Natural killer cell treated with Interleukin-12 subunit alpha and Interleukin-12 subunit beta and Interleukin-15 and Interleukin-18, amount 100 ng/mL, for 72 hours (primary cell): ENCODE data around the gene PRMT3. TPM values are rescaled to one million over a fixed set of nuclear protein-coding genes. Genes with fewer than 3 reads are reported as not detected.

Experiments
- ATAC-seq, 2 donors: fragments of 150-1000 bp; cut with Tn5 transposase in 1 of 2; sonication (Bioruptor Pico), chemical (Tn5 transposase) in 1 of 2; 2 replicates each; pipeline ENCODE4 v1.10.0; 2021
- DNase-seq: peaks from one replicate; pipeline ENCODE4 v3.0.0; 2022; ENCODE audit warnings: low spot score
- H3K27ac Mint-ChIP-seq, 2 donors: 1 replicate in 1 of 2; 2 replicates in 1 of 2; pipeline ENCODE4 v1.8.0; 2022; ENCODE audit warnings: mixed read lengths in 2 of 2, mild to moderate bottlenecking in 1 of 2, moderate library complexity in 1 of 2
- H3K27me3 Mint-ChIP-seq, 2 donors: 1 replicate in 1 of 2; 2 replicates in 1 of 2; pipeline ENCODE4 v1.8.0; 2022; ENCODE audit warnings: mixed read lengths in 2 of 2
- H3K36me3 Mint-ChIP-seq: one replicate; pipeline ENCODE4 v1.8.0; 2022; ENCODE audit warnings: mixed read lengths
- H3K4me1 Mint-ChIP-seq, 2 donors: 1 replicate in 1 of 2; 2 replicates in 1 of 2; pipeline ENCODE4 v1.8.0; 2022; ENCODE audit warnings: low read depth in 2 of 2, mixed read lengths in 2 of 2, mild to moderate bottlenecking in 1 of 2
- H3K4me3 Mint-ChIP-seq: one replicate; pipeline ENCODE4 v1.8.0; 2022; ENCODE audit warnings: mixed read lengths
- H3K9me3 Mint-ChIP-seq: 2 replicates; pipeline ENCODE4 v1.8.0; 2022; ENCODE audit warnings: mixed read lengths
- total RNA-seq, 2 donors: library from RNA; stranded (reverse); gene quantifications; one replicate each; pipeline ENCODE4 v1.2.3, GENCODE V29; 2022

The PRMT3 gene
- total RNA-seq, 2 donors from 2014 or later: 19.3 to 42.8 TPM

DNA sequence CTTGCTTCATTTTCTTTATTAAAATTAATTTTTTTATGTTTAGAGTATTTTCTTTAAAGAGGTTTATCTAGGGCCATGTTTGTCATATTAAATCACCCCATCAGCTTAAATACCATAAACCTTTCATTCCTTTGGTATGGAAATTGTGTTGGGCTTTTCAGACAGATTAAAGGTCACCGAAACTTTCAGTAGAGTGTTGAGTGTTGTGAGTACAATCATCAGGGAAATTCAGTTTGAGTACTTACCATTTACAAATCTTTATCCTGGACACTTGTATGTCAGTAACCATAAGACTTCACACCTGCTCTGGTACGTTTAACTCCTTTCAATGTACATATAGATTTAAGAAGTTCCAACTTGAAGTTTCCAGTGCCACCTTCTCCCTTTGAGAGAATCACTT, 12.0 kb downstream of the PRMT3 start:
- Mint-ChIP-seq H3K9me3 (no peaks in the 10 kb centered on the region), H3K4me1 (peaks cover 3 to 4% of the 10 kb centered on the region in 2 donors), H3K36me3 (peaks cover 22% of the 10 kb centered on the region), H3K27ac (no peak overlapping the region), H3K4me3 (no peak overlapping the region), H3K27me3 (no peaks in the 10 kb centered on the region)
- no peak for ATAC-seq
- DNase-seq: no peak

DNA sequence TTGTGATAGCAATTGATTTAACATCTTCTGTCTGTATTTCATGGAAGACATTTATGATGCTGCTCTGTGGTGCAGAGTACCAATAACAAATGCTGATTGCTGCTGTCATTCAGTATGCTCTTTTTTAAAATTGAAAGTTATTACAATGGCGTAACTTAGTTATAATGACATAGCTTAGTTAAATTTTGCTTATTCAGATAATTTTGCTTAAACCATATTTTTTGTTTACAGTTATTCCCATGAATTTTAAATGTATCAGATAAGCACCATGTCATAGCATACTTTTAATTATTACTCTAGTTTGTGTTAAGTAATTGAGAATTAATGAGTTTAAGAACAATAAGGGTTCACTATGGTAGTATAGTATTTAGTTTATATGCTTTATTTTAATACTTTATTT, 15.5 kb downstream of the PRMT3 start:
- H3K27ac Mint-ChIP-seq: no peak overlapping the region
- no peak for ATAC-seq
- no peak for DNase-seq
- no peaks in the 10 kb centered on the region for H3K9me3 Mint-ChIP-seq
- H3K4me3 Mint-ChIP-seq: no peak overlapping the region
- peaks cover 31% of the 10 kb centered on the region for H3K36me3 Mint-ChIP-seq
- no peaks in the 10 kb centered on the region for H3K27me3 Mint-ChIP-seq
- H3K4me1 Mint-ChIP-seq: no peaks in the 10 kb centered on the region

DNA sequence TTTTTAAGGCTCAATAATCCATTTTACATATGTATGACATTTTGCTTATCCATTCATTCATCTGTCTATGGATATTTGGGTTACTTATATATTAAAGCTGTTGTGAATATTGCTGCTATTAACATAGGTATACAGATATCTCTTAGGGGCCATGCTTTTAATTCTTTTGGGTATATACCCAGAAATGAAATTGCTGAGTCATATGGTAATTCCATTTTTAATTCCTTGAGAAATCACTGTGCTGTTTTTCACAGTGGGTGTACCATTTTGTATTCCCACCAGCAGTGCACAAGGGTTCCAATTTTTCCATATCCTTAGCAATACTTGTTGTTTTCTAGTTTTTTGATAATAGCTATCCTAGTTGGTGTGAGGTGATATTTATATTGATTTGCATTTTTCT, 19.0 kb downstream of the PRMT3 start:
- DNase-seq (no peak), ATAC-seq (no peak)
- Mint-ChIP-seq H3K36me3 (peaks cover 30% of the 10 kb centered on the region), H3K4me1 (no peaks in the 10 kb centered on the region), H3K9me3 (no peaks in the 10 kb centered on the region), H3K27me3 (no peaks in the 10 kb centered on the region), H3K4me3 (no peak overlapping the region), H3K27ac (no peak overlapping the region)

DNA sequence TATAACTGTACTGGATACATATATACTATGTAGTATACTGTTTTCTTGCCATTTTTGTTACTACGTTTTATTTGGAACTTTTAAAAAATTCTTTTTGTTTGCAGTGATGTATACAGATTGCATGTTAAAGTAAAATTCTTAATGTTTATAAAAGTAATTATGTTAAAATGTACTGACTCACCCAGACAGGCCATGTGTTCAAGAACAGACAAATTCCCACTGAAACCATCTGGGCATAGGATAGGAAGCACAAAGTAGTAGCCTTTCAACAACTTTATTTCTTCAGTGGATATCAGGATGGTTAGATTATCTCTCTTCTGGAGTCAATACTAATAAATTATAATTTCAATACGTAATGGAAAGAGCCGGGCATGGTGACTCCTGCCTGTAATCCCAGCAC, 19.8 kb downstream of the PRMT3 start:
- Mint-ChIP-seq H3K36me3 (peaks cover 34% of the 10 kb centered on the region), H3K27ac (no peak overlapping the region), H3K9me3 (no peaks in the 10 kb centered on the region), H3K4me3 (no peak overlapping the region), H3K4me1 (no peaks in the 10 kb centered on the region), H3K27me3 (no peaks in the 10 kb centered on the region)
- ATAC-seq: no peak
- no peak for DNase-seq

DNA sequence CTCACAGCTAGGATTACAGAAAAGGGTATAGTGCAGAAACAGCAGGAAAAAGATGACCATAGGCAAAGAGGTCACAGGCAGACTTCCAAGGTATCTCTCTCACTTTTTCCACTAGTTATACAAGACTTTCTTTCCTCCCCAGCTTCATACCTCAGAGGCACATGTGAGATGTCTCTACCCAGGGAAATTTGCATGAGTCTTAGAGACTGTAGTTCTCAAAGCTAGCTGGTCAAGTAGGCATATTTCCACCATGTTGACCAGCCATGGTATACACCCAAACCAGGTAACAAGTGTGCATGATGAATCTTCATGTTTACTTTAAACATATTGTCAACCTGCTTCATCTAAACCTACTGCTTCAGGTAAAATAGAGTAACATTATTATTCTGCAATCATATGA, 27.9 kb downstream of the PRMT3 start:
- Mint-ChIP-seq H3K27me3 (no peaks in the 10 kb centered on the region), H3K9me3 (no peaks in the 10 kb centered on the region), H3K36me3 (peaks cover 24% of the 10 kb centered on the region), H3K4me3 (no peak overlapping the region), H3K4me1 (peaks cover 3 to 8% of the 10 kb centered on the region in 2 donors), H3K27ac (no peak overlapping the region)
- no peak for ATAC-seq
- DNase-seq: no peak

DNA sequence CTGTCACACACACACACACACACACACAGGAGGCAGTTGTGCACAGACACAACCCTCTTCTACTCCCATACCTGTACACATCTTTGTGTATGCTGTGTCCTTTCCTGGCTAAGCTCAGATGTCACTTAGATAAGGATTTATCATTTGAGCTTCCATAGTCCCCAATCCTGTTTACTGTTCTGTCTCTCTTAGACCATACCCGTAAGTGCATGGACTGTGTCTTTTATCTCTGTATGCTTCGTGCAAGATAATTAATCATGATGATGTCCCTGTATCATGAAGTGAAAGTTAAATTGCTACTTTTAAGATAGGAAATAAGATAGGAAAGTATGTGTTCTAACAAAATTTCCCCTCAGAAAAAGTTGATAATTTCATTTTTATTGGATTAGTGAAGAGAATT, 30.3 kb downstream of the PRMT3 start:
- Mint-ChIP-seq H3K4me3 (no peak overlapping the region), H3K9me3 (no peaks in the 10 kb centered on the region), H3K36me3 (peaks cover 20% of the 10 kb centered on the region), H3K27me3 (no peaks in the 10 kb centered on the region), H3K27ac (no peak overlapping the region), H3K4me1 (peaks cover 3 to 8% of the 10 kb centered on the region in 2 donors)
- ATAC-seq: no peak
- no peak for DNase-seq

DNA sequence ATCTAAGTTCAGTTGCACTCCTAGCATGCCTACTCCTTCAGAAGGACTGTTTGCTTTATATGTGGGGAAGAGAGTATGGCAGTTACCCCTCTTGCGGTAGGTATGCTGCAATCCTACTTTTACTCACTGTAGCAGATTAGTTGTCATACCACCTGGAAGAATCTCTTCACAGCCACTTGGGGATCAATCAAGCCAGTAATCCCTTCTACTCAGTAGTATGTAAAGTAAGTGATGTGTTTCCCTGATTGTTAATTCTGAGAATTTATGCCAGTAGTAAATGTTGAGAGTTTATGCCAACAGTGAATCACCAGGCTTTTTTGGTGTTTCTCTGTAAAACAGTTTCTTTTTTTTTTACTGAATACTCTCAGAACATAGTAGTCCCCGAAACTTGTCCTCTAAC, 34.4 kb downstream of the PRMT3 start:
- DNase-seq (no peak), ATAC-seq (peak in 1 of 2 donors; percentile 51)
- H3K36me3 Mint-ChIP-seq: peaks cover 9% of the 10 kb centered on the region
- peaks cover 3 to 8% of the 10 kb centered on the region in 2 donors for H3K4me1 Mint-ChIP-seq
- H3K27ac Mint-ChIP-seq: no peak overlapping the region
- no peaks in the 10 kb centered on the region for H3K9me3 Mint-ChIP-seq
- no peak overlapping the region for H3K4me3 Mint-ChIP-seq
- no peaks in the 10 kb centered on the region for H3K27me3 Mint-ChIP-seq

DNA sequence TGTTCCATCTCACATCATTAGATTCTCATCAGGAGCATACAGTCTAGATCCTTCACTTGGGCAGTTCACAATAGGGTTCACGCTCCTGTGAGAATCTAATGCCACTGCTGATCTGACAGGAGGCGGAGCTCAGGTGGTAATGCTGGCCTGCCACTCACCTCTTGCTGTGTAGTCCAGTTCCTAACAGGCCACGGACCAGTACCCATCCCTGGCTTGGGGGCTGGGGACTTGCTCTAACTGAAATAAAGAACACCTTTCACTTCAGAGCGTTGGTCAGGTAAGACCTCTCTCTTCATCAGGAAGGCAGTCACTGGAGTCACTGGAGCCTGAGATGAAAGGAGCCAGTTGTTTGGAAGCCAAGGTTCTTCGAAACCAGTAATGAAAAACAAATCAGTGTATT, 41.7 kb downstream of the PRMT3 start:
- DNase-seq (no peak), ATAC-seq (no peak)
- H3K4me1 Mint-ChIP-seq: peaks cover 0 to 2% of the 10 kb centered on the region in 2 donors
- peak overlapping the region in 1 of 2 donors; percentile 70 for H3K27ac Mint-ChIP-seq
- no peaks in the 10 kb centered on the region for H3K36me3 Mint-ChIP-seq
- H3K9me3 Mint-ChIP-seq: no peaks in the 10 kb centered on the region
- no peaks in the 10 kb centered on the region for H3K27me3 Mint-ChIP-seq
- no peak overlapping the region for H3K4me3 Mint-ChIP-seq

DNA sequence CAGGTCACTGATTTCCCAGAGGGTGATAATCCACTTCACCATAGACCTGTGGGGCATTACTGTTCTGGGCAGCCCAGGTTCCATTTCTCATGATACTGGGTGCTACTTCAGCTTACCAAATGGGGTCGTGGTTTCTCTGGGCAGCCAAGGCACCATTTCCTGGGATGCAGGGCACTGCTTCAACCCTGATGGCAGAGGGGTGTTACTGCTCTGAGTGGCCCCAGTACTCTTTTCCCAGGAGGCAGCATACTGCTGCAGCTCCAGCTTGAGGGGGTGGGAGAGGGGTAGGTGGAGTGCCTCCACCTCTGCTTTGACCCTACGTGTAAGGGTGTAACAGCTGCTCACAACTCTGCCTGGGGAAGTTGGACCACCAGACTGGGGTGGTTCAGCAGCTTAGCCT, 51.1 kb downstream of the PRMT3 start:
- no peak overlapping the region for H3K4me3 Mint-ChIP-seq
- no peaks in the 10 kb centered on the region for H3K9me3 Mint-ChIP-seq
- H3K4me1 Mint-ChIP-seq: peaks cover 4 to 13% of the 10 kb centered on the region in 2 donors
- DNase-seq: no peak
- peaks cover 12% of the 10 kb centered on the region for H3K36me3 Mint-ChIP-seq
- H3K27ac Mint-ChIP-seq: no peak overlapping the region
- H3K27me3 Mint-ChIP-seq: no peaks in the 10 kb centered on the region
- ATAC-seq: peak in 1 of 2 donors; percentile 33

DNA sequence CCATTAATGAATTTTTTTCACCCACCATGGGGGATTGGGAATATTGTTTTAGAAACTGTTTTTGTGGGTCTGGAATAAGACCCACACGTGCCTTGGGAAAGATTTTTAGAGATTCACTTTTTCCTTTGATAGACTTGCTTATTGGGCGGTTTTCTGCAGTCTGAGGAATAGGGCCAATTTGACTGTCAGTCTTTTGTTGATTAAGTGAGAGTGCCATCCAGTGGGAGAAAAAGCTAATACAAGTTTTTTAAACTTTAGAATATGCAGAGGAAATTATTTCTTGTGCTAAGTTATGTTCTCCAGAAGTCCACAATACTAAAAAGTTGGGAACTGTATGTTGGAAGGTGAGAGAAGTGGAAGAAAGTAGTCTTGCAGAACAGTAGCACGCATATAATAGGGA, 56.1 kb downstream of the PRMT3 start:
- H3K4me1 Mint-ChIP-seq: peaks cover 0 to 4% of the 10 kb centered on the region in 2 donors
- H3K9me3 Mint-ChIP-seq: no peaks in the 10 kb centered on the region
- no peaks in the 10 kb centered on the region for H3K27me3 Mint-ChIP-seq
- no peaks in the 10 kb centered on the region for H3K36me3 Mint-ChIP-seq
- DNase-seq (no peak), ATAC-seq (no peak)
- no peak overlapping the region for H3K4me3 Mint-ChIP-seq
- H3K27ac Mint-ChIP-seq: no peak overlapping the region

DNA sequence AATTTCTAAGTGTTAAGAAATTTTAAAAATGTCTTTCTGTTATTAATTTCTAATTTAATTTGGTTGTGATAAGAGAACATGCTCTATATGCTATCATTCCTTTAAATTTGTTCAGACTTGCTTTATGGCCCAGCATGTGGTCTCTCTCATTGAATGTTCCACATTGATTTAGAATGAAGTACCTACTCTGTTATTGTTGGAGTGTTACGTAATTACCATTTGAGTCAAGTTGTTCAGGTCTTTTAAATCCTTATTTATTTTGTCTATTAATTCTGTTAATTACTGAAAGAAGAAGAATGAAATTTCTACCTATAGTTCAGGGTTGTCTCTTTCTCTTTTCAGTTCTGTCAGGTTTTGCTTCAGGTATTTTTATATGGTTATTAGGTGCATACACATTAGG, 57.0 kb downstream of the PRMT3 start:
- DNase-seq (no peak), ATAC-seq (no peak)
- Mint-ChIP-seq H3K4me1 (peaks cover 0 to 4% of the 10 kb centered on the region in 2 donors), H3K36me3 (no peaks in the 10 kb centered on the region), H3K27me3 (no peaks in the 10 kb centered on the region), H3K4me3 (no peak overlapping the region), H3K9me3 (no peaks in the 10 kb centered on the region), H3K27ac (no peak overlapping the region)

DNA sequence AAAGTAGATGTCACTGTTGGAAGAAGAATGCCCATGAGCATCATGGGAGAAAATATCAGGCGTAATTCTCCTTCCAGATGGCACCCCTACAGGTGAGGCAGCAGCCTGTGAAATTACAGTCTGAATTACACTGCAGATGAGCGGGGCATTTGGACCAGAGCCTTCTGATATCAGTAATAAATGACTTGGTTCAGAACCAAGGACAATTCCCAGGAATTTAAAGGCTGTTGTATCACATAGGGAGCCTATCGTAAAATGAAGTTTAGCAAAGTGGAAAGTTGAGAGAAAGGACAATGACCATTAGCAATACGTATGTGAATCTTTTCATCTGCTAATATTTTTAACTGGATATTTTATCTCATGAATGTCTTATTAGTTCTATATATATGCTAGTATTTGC, 61.3 kb downstream of the PRMT3 start:
- Mint-ChIP-seq H3K27ac (no peak overlapping the region), H3K36me3 (no peaks in the 10 kb centered on the region), H3K4me1 (peaks cover 7 to 11% of the 10 kb centered on the region in 2 donors), H3K27me3 (no peaks in the 10 kb centered on the region), H3K9me3 (no peaks in the 10 kb centered on the region), H3K4me3 (no peak overlapping the region)
- no peak for DNase-seq
- ATAC-seq: no peak

DNA sequence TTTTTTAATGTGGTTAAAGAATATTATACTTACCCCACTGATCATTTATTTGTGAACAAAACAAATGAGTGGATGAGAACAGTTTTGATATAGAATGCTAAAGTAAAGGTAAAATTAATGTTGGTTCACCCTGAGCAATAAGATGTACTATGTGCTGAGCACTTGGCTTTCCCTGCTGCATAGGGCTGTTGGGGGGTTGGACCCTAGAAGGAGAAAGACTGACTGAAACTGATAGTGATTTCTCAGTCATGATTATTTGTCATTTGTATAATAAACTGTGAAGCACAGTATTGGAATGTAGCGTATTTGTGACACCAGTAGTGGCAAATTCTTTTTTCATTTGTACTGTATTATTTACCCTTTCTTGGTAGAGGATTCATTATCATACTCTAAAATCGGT, 63.3 kb downstream of the PRMT3 start:
- Mint-ChIP-seq H3K9me3 (no peaks in the 10 kb centered on the region), H3K4me1 (peaks cover 7 to 11% of the 10 kb centered on the region in 2 donors), H3K27ac (peak overlapping the region in 1 of 2 donors; percentile 26), H3K27me3 (no peaks in the 10 kb centered on the region), H3K36me3 (no peaks in the 10 kb centered on the region), H3K4me3 (peak overlapping the region; percentile 34)
- DNase-seq (no peak), ATAC-seq (peak in 1 of 2 donors; percentile 66)

DNA sequence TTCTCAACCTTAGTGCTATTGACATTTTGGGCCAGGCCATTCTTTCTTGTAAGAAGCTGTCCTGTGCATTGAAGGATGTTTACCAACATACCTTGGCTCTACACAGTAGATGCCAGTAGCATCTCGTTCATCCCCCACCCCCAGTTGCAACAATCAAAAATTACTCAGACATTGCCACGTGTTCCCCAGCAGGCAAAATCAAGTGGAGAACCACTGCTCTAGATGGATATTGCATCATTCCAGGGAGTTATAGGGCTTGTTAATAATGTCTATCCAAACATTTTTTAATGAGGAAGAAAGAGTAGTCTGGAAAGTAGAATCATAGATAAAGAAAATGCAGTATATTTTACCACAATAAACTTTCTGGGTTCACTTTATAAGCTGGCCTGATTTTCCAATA, 64.1 kb downstream of the PRMT3 start:
- no peaks in the 10 kb centered on the region for H3K27me3 Mint-ChIP-seq

DNA sequence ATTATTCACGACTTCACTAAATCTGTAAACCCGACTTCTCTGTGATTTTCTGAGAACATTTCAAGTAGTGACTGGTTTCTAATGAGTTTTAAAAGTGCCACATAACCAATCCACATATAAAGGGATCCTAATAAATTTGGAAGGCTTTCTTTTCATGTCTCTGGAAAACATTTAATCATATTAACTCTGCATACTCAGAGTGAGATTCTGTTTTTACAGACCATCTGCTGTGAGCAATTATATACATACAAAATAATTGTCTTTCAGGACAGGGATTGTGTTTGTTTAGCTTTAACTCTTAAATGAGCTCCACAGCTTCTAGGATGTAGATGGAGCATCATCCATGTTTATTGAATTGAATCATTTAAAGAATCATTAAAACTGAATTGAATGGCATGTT, 65.1 kb downstream of the PRMT3 start:
- ATAC-seq (no peak), DNase-seq (no peak)
- Mint-ChIP-seq H3K27ac (no peak overlapping the region), H3K36me3 (peaks cover 6% of the 10 kb centered on the region), H3K27me3 (no peaks in the 10 kb centered on the region), H3K4me1 (peaks cover 7 to 11% of the 10 kb centered on the region in 2 donors), H3K9me3 (no peaks in the 10 kb centered on the region), H3K4me3 (no peak overlapping the region)

More for the DNA sequence above, 64.1 kb downstream of the PRMT3 start:
- DNase-seq (no peak), ATAC-seq (no peak)
- peaks cover 7 to 11% of the 10 kb centered on the region in 2 donors for H3K4me1 Mint-ChIP-seq
- no peaks in the 10 kb centered on the region for H3K9me3 Mint-ChIP-seq
- no peaks in the 10 kb centered on the region for H3K36me3 Mint-ChIP-seq
- peak overlapping the region; percentile 34 for H3K4me3 Mint-ChIP-seq
- H3K27ac Mint-ChIP-seq: peak overlapping the region in 1 of 2 donors; percentile 26
